HCT116 (cell line): ENCODE data around the gene RPAP3. TPM values are rescaled to one million over a fixed set of nuclear protein-coding genes. Genes with fewer than 3 reads are reported as not detected.

Source experiments
- ATAC-seq: fragments of 200-7000 bp; cut with Tn5 transposase; 2 replicates; pipeline ENCODE4 v1.9.1; 2020; ENCODE audit warnings: mild to moderate bottlenecking, moderate library complexity
- BruUV-seq: library from RNA; stranded (reverse); fragments of 400-500 nt; replicated peaks from 2 replicates; lab custom pipeline; 2021; lab: Mats Ljungman, UMichigan
- CTCF ChIA-PET: fragments of 300-600 bp; sonication (Branson Sonifier 250); formaldehyde crosslinking; loops from one replicate; lab custom pipeline; 2021; ENCODE audit warnings: antibody characterized with exemption; lab: Charles Lee
- POLR2A ChIA-PET: fragments of 300-600, 350-600 bp; sonication (Branson Sonifier 250); formaldehyde crosslinking; loops from one replicate; lab custom pipeline; 2021; ENCODE audit warnings: antibody characterized with exemption; lab: Charles Lee
- RAD21 ChIA-PET, 2 experiments: fragments of 300-600 bp; sonication (Branson Sonifier 250); formaldehyde crosslinking; loops; one replicate each; lab custom pipeline; 2023; ENCODE audit warnings: low total read pairs in 2 of 2; ENCODE audit not compliant: uncharacterized antibody in 2 of 2, unreplicated experiment in 2 of 2, low non-redundant PET in 1 of 2; lab: Charles Lee
- DNase-seq: peaks from one replicate; pipeline ENCODE4 v3.0.0-alpha.2; 2010; ENCODE audit warnings: low read depth, low spot score
- H2AFZ ChIP-seq: fragments of 200-600 bp; shearing (Covaris generic), sonication (generic); 2 replicates; pipeline ENCODE4 v1.6.1; 2017; ENCODE audit warnings: low read depth, mixed run types, mixed read lengths, antibody characterized with exemption, low read length; ENCODE audit not compliant: poor library complexity, severe bottlenecking
- H3K27ac ChIP-seq: 2 replicates; pipeline ENCODE4 v1.5.1; 2012; ENCODE audit warnings: low read depth, low read length
- H3K27me3 ChIP-seq: fragments of 200-600 bp; sonication (generic); 2 replicates; pipeline ENCODE4 v1.6.1; 2016; ENCODE audit warnings: mixed run types, low read length, mixed read lengths; ENCODE audit not compliant: insufficient read depth
- H3K36me3 ChIP-seq, 2 experiments: fragments of 200-500 bp in 1 of 2; fragments of 200-600 bp in 1 of 2; sonication (Bioruptor generic) in 1 of 2; sonication (generic) in 1 of 2; 2 replicates each; pipeline versions ENCODE4 v1.5.1 to v1.6.1; 2014 to 2016; ENCODE audit warnings: low read length in 2 of 2, inconsistent platforms in 1 of 2, mixed read lengths in 1 of 2, mixed run types in 1 of 2; ENCODE audit not compliant: insufficient read depth in 2 of 2, control insufficient read depth in 1 of 2
- H3K4me1 ChIP-seq, 2 experiments: fragments of 200-600 bp in 1 of 2; sonication (generic) in 1 of 2; 2 replicates each; pipeline versions ENCODE4 v1.5.1 to v1.6.1; 2012 to 2017; ENCODE audit warnings: low read length in 2 of 2, inconsistent platforms in 1 of 2, mild to moderate bottlenecking in 1 of 2, mixed read lengths in 1 of 2, mixed run types in 1 of 2, moderate library complexity in 1 of 2; ENCODE audit not compliant: insufficient read depth in 2 of 2, control insufficient read depth in 1 of 2
- H3K4me2 ChIP-seq: fragments of 200-600 bp; sonication (generic); 2 replicates; pipeline ENCODE4 v1.6.1; 2017; ENCODE audit warnings: mixed run types, low read length, mixed read lengths
- H3K4me3 ChIP-seq, 2 experiments: fragments of 200-600 bp in 1 of 2; sonication (generic) in 1 of 2; replicated peaks in 1 of 2; 2 replicates each; pipeline ENCODE4 v1.5.1; 2011 to 2016; ENCODE audit warnings: low read length in 2 of 2, control low read depth in 1 of 2, low read depth in 1 of 2, mild to moderate bottlenecking in 1 of 2, mixed read lengths in 1 of 2, mixed run types in 1 of 2
- H3K79me2 ChIP-seq: fragments of 200-600 bp; sonication (generic); 2 replicates; pipeline ENCODE4 v1.6.1; 2017; ENCODE audit warnings: mild to moderate bottlenecking, mixed run types, low read length, moderate library complexity, mixed read lengths; ENCODE audit not compliant: insufficient read depth
- H3K9ac ChIP-seq: fragments of 200-600 bp; sonication (generic); 2 replicates; pipeline ENCODE4 v1.6.1; 2016; ENCODE audit warnings: low read length, mixed read lengths
- H3K9me2 ChIP-seq: fragments of 200-600 bp; sonication (generic), shearing (Covaris generic); 2 replicates; pipeline ENCODE4 v1.6.1; 2017; ENCODE audit warnings: mixed run types, mild to moderate bottlenecking, moderate library complexity; ENCODE audit not compliant: insufficient read depth
- H3K9me3 ChIP-seq, 2 experiments: fragments of 200-500 bp in 1 of 2; fragments of 200-600 bp in 1 of 2; sonication (Bioruptor generic) in 1 of 2; sonication (generic) in 1 of 2; 2 replicates each; pipeline ENCODE4 v1.6.1; 2014 to 2017; ENCODE audit warnings: low read length in 2 of 2, mixed read lengths in 2 of 2, inconsistent platforms in 1 of 2, low read depth in 1 of 2, mild to moderate bottlenecking in 1 of 2, mixed run types in 1 of 2, moderate library complexity in 1 of 2; ENCODE audit not compliant: control insufficient read depth in 1 of 2, insufficient read depth in 1 of 2
- H4K20me1 ChIP-seq: fragments of 200-600 bp; sonication (generic), shearing (Covaris generic); 2 replicates; pipeline ENCODE4 v1.6.1; 2017; ENCODE audit warnings: mixed run types, mild to moderate bottlenecking, moderate library complexity; ENCODE audit not compliant: insufficient read depth
- CEBPB ChIP-seq: IDR thresholded peaks from 2 replicates; pipeline ENCODE4 v1.6.1; 2012; ENCODE audit warnings: low read depth
- ELF1 ChIP-seq: IDR thresholded peaks from 2 replicates; pipeline ENCODE4 v1.6.1; 2012; ENCODE audit warnings: low read depth, borderline replicate concordance
- EZH2 ChIP-seq: fragments of 200-600 bp; sonication (generic); IDR thresholded peaks from 2 replicates; pipeline ENCODE4 v1.6.1; 2017; ENCODE audit warnings: antibody characterized with exemption, mixed run types
- MAX ChIP-seq: IDR thresholded peaks from 2 replicates; pipeline ENCODE4 v1.6.1; 2012
- POLR2A ChIP-seq: IDR thresholded peaks from 2 replicates; pipeline ENCODE4 v1.7.0; 2011; ENCODE audit warnings: borderline replicate concordance; ENCODE audit not compliant: insufficient read depth, insufficient read length; ENCODE audit errors: extremely low read depth
- RAD21 ChIP-seq: IDR thresholded peaks from 2 replicates; pipeline ENCODE4 v1.6.1; 2012; ENCODE audit warnings: low read depth, mild to moderate bottlenecking
- SIN3A ChIP-seq: IDR thresholded peaks from 2 replicates; pipeline ENCODE4 v1.6.1; 2012; ENCODE audit warnings: low read depth
- SP1 ChIP-seq: IDR thresholded peaks from 2 replicates; pipeline ENCODE4 v1.6.1; 2012; ENCODE audit warnings: low read depth
- TCF7L2 ChIP-seq: IDR thresholded peaks from 2 replicates; pipeline ENCODE4 v1.7.0; 2011; ENCODE audit warnings: borderline replicate concordance, inconsistent platforms; ENCODE audit not compliant: insufficient read depth, insufficient read length; ENCODE audit errors: extremely low read depth
- YY1 ChIP-seq: IDR thresholded peaks from 2 replicates; pipeline ENCODE4 v1.6.1; 2011; ENCODE audit warnings: low read length, low read depth, moderate library complexity, mild to moderate bottlenecking; ENCODE audit not compliant: insufficient replicate concordance; ENCODE audit errors: extremely low read depth
- ZFX ChIP-seq: fragments of 450-650 bp; IDR thresholded peaks from 2 replicates; pipeline ENCODE4 v1.6.1; 2017
- intact Hi-C: fragments of 100-400 bp; cut with micrococcal nuclease; formaldehyde crosslinking; loops from 2 replicates; pipeline ENCODE4 v1.10.0; 2022
- total RNA-seq: library from RNA; stranded (reverse); gene quantifications from one replicate; pipeline ENCODE4 v1.2.1, GENCODE V29; 2021; ENCODE audit not compliant: unreplicated experiment
- TF ChIP-seq, protein P1 (sequence below), 3 experiments: fragments of 200-600 bp in 1 of 3; sonication (generic) in 1 of 3; IDR thresholded peaks in 2 of 3; conservative IDR thresholded peaks in 1 of 3; 2 replicates each; pipeline ENCODE4 v1.5.1; 2012 to 2017; ENCODE audit warnings: low read depth in 2 of 3, low read length in 2 of 3, antibody characterized with exemption in 1 of 3, borderline replicate concordance in 1 of 3, control low read depth in 1 of 3, mild to moderate bottlenecking in 1 of 3, mixed read lengths in 1 of 3, mixed run types in 1 of 3, moderate library complexity in 1 of 3; ENCODE audit not compliant: insufficient read depth in 1 of 3
- TF ChIP-seq, protein P2 (sequence below): IDR thresholded peaks from 2 replicates; pipeline ENCODE4 v1.6.1; 2011; ENCODE audit warnings: mild to moderate bottlenecking, low read length, moderate library complexity; ENCODE audit not compliant: insufficient replicate concordance; ENCODE audit errors: extremely low read depth

RPAP3 gene
- total RNA-seq, 1 experiment from 2014 or later, result 48.3 TPM

DNA sequence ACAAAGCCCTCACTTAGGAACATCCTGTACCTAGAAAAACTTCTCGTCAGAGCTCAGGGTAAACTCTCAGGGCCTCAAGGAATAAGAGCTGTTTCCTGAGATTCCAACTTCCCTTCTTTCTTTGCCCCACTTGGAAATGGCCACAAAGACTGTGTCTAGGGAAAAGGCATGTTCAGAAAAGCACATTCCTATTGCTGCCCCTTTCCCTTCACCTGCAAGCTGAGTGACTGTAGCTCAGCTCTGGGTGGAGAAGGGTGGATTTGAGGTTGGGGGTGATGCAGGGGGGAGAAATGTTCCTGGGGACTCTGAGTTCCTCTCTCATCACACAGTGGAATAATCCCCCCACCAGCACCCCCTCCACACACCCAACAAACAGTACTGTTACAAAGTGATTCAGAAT lies 12.7 kb upstream of the RPAP3 start:
- Histone ChIP-seq H4K20me1 (no peaks in the 10 kb centered on the region), H2AFZ (no peak overlapping the region), H3K36me3 (no peaks in the 10 kb centered on the region), H3K9me2 (no peaks in the 10 kb centered on the region), H3K79me2 (no peaks in the 10 kb centered on the region), H3K4me3 (no peak overlapping the region), H3K4me1 (peaks cover 0 to 7% of the 10 kb centered on the region in 2 experiments; a peak in 1 of 4 replicates), H3K27me3 (no peaks in the 10 kb centered on the region), H3K27ac (no peak overlapping the region), H3K9ac (no peak overlapping the region), H3K9me3 (no peaks in the 10 kb centered on the region), H3K4me2 (no peak overlapping the region)
- no peak for DNase-seq
- no peak for TF ChIP-seq CEBPB
- TF ChIP-seq, protein P1, sequence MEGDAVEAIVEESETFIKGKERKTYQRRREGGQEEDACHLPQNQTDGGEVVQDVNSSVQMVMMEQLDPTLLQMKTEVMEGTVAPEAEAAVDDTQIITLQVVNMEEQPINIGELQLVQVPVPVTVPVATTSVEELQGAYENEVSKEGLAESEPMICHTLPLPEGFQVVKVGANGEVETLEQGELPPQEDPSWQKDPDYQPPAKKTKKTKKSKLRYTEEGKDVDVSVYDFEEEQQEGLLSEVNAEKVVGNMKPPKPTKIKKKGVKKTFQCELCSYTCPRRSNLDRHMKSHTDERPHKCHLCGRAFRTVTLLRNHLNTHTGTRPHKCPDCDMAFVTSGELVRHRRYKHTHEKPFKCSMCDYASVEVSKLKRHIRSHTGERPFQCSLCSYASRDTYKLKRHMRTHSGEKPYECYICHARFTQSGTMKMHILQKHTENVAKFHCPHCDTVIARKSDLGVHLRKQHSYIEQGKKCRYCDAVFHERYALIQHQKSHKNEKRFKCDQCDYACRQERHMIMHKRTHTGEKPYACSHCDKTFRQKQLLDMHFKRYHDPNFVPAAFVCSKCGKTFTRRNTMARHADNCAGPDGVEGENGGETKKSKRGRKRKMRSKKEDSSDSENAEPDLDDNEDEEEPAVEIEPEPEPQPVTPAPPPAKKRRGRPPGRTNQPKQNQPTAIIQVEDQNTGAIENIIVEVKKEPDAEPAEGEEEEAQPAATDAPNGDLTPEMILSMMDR (IDR thresholded peaks at IDR 0.05 in 2 of 3, conservative IDR thresholded peaks at IDR 0.05 in 1 of 3; ENCODE audit: borderline replicate concordance in 1 of 3, insufficient read depth in 1 of 3, low read depth in 2 of 3, low read length in 2 of 3), result no peak
- no peak for TF ChIP-seq POLR2A
- no peak for TF ChIP-seq EZH2
- no peak for TF ChIP-seq ELF1
- no peak for TF ChIP-seq TCF7L2
- no peak for TF ChIP-seq ZFX
- TF ChIP-seq, protein P2, sequence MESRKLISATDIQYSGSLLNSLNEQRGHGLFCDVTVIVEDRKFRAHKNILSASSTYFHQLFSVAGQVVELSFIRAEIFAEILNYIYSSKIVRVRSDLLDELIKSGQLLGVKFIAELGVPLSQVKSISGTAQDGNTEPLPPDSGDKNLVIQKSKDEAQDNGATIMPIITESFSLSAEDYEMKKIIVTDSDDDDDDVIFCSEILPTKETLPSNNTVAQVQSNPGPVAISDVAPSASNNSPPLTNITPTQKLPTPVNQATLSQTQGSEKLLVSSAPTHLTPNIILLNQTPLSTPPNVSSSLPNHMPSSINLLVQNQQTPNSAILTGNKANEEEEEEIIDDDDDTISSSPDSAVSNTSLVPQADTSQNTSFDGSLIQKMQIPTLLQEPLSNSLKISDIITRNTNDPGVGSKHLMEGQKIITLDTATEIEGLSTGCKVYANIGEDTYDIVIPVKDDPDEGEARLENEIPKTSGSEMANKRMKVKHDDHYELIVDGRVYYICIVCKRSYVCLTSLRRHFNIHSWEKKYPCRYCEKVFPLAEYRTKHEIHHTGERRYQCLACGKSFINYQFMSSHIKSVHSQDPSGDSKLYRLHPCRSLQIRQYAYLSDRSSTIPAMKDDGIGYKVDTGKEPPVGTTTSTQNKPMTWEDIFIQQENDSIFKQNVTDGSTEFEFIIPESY, result no peak
- no peak for TF ChIP-seq SP1
- no peak for TF ChIP-seq RAD21
- TF ChIP-seq MAX, result no peak
- no peak for TF ChIP-seq SIN3A
- TF ChIP-seq YY1, result no peak
- BruUV-seq, result no TSS peak
- RAD21 ChIA-PET, result no interaction called here
- ATAC-seq, result no peak
- CTCF ChIA-PET, result interaction anchor here (1.2 to 4.4 kb wide), 3 partner anchors 24 to 120 kb away, joined by 3 to 63 read pairs (median 8); no protein-coding TSS in a partner anchor
- intact Hi-C loops, result loop anchor here (10.0 kb wide), 1 partner anchor 446 kb away; no protein-coding TSS in a partner anchor
- POLR2A ChIA-PET, result interaction anchor here (0.7 kb wide), 1 partner anchor 13 kb away, joined by 3 read pairs; the partner anchor contains the start of gene RPAP3
